Measurements from ENCODE around the gene GBF1.
"Not testable (repeated sequence)": the region's sequence is repeated elsewhere in the genome, so short reads cannot be mapped to it uniquely, and the experiment has no call there.

Gene GBF1

DNA sequence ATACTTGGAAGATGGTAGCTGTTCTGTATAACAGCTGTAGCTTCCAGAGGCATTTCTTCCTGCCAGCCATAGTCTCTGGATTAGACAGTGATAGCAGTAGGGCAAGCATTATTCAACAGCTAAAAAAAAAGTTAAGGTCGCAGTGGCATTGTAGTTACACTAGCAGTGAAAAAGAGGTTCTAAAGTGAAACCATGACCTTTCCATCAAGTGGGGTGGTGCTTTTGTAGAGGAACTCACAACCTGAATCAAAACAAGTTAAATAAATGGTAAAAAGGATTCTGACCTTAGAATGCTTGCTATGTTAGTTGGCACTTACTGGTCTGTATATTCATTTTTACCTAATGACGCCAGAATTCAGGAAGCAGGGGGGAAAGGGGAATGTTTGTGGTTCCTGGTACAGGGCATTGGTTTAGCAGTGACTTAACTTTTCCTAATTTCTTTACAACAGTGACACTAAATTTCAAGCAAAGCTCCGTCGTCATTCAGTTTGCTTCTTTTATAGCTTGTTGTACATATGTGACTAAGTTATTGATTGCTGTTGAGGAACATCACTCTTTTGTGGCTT is 55.0 kb downstream of the GBF1 start:
- DNase-seq = no peak

DNA sequence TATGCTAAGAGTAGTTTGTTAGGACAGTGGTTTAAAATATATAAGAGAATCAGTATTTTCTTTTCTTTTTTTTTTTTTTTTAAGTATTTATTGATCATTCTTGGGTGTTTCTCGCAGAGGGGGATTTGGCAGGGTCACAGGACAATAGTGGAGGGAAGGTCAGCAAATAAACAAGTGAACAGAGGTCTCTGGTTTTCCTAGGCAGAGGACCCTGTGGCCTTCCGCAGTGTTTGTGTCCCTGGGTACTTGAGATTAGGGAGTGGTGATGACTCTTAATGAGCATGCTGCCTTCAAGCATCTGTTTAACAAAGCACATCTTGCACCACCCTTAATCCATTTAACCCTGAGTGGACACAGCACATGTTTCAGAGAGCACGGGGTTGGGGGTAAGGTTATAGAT is 55.6 kb downstream of the GBF1 start:
- not testable (repeated sequence) for DNase-seq

DNA sequence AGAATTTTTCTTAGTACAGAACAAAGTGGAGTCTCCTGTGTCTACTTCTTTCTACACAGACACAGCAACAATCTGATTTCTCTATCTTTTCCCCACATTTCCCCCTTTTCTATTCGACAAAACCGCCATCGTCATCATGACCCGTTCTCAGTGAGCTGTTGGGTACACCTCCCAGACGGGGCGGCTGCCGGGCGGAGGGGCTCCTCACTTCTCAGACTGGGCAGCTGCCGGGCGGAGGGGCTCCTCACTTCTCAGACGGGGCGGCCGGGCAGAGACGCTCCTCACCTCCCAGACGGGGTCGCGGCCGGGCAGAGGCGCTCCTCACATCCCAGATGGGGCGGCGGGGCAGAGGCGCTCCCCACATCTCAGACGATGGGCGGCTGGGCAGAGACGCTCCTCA is 56.0 kb downstream of the GBF1 start:
- DNase-seq = not testable (repeated sequence)

DNA sequence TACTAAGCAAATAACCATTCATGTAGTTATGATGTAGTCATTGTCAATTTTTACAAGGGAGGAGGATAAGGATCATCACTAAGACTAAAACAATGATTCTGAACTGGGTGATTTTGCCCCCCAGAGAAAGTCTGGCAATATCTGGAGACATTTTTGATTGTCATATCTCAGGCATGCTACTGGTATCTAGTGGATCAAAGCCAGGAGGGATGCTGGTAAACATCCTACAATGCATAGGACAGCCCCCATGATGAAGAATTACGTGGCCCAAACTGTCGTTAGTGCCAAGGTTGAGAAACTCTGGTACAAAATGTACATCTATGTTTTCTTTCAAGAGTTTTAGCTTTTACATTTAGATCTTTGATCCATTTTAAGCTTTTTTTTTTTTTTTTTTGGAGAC is 57.3 kb downstream of the GBF1 start:
- no peak for DNase-seq

DNA sequence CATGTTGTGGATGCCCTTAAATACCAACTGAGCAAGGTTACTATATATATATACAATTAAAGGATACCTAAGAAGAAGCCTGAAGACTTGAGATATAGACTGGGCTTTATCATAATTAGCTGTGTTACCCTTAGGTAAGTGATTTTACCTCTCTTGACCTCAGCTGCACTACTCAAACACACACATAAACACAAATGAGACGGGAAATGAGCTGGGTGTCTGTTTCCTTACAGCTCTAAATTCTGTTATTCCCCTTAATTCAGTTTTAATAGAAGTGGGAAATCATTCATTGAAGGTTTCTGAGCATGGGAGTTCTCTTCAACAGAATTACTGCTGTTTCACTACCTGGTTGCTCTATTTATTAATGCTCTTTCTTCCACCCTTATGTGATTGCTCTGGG is 60.7 kb downstream of the GBF1 start:
- no peak for DNase-seq

DNA sequence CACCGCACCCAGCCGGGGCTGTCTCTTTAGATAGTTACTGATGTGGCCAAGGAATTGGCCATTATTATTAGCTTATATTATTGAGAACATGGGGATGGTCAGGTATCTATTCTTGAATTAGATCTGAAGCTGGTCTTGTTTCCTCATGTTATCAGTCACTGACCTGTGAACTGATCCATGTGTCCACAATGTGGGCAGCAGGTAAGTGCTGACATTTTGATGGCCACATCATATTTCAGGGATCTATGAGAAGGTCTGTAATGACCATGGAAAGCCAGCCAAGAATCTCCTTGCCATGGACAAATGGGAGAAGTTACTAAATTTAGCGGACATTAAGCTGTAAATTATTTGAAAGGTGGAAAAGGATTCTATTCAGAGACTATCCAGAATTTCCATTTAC is 61.4 kb downstream of the GBF1 start:
- no peak for DNase-seq

DNA sequence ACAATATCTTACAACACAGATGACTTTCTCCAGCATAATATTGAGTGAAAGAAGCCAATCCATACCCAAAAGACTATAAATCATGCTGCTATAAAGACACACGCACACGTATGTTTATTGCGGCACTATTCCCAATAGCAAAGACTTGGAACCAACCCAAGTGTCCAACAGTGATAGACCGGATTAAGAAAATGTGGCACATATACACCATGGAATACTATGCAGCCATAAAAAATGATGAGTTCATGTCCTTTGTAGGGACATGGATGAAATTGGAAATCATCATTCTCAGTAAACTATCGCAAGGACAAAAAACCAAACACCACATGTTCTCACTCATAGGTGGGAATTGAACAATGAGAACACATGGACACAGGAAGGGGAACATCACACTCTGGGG is 63.0 kb downstream of the GBF1 start:
- not testable (repeated sequence) for DNase-seq

DNA sequence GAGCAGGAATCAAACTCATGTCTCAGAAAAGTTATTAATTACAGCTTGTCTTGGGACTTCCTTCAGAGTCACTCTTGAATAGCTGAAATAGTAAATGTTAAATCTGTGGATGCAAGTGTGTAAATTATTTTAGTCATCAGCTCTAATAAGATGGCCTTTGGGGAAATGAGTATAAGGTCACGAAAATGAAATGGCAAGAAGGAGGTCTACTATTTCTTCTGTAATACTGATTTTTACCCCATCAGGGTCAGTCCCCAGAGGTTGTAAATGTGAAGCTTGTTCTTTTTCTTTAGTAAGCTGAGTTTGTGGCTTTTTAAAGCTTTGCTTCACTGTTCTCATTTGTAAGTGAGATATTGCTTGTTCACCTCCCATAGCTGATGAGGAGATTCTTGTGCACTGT is 63.9 kb downstream of the GBF1 start:
- no peak for DNase-seq

DNA sequence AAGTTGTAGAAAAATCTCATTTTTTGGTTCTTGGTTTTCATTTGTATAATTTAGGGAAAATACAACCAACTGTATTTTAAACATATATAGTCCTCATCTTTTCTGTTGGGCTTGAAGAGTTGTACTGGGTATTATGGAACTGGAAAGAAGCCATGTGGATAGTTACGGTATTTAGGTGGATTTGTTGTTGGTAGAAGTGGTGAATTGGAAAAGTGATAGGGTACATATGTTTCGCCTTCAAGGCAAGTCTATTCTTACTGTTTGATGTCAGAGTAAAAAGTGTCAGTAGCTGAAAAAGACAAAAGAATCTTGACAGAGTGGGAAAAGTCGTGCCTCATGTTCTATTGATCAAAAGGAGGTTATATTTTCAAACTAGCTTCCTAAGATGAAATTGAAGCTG is 64.6 kb downstream of the GBF1 start:
- DNase-seq = no peak

DNA sequence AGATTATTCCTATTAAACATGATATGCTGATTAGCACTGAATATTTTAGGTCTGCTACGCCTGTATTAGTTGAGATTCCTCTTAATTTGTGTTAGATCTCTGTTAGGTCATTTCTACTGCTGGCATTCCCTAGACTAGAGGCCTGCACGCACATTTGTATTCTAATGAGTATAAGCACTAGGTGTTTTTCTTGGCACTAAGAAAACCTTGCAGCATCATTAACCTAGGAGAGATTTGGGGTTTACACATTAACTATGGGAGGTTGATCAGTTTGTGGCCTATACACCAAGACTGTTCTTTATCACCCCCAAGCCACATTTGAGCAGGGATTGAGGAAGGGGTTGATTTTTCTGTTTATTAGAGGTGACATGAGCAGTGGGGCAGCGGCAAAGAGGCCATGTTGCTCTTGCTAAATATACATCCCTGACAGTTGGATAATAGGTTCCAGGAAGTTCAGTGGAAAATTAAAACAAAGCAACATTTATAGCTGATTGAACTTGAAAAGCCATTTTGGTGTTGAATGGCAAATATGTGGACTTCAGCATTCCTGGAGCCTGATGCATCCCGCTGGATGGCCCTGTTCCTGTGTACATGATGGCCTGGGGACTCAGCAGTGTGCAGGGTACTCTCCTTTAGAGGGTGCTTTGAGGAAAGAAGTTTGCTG is 65.2 kb downstream of the GBF1 start:
- no peak for DNase-seq

DNA sequence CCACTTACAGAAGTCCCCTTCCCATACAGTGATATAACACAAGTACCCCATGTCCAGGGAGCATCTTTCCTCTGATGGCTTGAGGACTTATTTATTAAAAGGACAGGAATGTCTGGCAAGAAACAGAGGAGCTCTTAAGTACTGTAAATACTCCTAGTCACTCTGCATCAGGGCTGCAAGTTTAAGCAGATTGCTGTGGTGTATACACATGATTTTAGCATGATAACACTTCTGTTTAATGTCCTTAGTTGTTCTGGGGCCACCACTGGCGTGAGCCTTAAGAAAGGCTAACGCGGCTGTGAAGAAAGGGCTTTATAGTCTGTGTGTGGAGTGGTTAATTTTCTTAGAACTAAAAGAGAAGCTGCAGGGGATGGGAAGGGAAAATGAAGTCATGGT is 65.7 kb downstream of the GBF1 start:
- DNase-seq = no peak

DNA sequence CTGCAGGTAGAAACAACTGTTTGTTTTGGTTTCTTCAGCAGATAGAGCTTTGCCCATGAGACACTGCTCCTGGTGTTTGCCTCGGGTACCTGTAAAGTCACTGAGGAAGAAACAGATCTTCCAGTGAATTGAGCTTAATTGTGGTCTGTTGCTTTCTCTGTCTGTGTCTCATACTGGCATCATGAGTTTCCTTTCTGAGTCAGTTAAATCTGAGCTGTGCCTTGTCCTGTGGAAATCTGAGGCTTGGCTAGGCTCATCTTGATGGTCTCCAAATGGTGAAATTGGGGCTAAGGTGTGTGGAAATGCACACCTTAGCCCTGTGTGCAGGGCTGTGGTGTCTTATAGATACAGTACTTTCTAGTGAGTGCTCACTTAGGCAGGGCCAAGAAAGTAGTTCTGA is 67.4 kb downstream of the GBF1 start:
- no peak for DNase-seq

DNA sequence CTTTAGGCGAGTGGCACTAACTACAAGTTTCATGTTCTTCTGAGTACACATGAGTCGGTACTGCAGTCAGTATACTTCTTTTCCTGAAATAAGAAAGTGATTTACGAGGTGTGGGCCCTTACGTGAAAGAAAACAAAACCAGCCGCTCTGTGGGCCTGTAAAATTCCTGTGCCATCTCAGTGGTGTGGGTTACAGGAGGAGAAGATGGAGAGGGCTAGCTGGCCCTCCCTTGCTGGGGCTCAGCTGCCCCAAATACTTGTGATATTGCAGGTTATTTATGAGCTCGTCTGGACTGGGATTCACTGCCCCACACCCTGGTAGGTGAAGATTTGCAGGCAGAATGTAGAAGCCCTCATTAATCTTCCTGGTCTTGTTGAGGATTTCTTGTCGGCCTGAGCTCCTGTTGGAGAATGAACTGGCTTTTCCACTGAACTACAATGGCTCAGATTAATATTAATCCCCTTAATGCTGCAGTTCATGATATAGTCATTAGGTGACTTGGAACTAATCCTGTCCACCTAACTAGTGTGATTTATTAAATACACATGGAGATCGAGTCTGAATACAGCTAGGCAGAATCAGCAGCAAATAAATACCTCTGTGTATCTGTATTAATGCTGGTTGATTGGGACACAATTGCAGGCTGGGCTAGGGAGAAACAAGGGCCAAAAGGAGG is 68.0 kb downstream of the GBF1 start:
- no peak for DNase-seq

DNA sequence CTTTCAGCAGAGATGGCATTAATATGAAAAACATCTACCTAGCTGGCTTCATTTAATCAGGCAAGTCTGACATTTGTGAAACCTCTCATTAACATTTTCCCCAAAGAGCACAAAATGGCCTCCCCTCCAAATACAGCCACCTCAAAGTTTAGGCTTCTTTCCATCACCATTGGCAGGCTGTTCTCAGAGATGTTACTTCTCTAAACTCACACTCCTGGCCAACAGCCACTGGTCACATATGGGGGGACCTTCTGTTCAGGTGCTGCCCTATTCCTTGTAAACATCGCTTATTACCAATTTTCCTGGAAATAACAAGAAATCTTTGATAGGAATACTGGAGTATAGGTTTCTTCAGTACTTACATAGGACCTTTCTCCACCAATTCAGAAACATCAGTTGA is 69.5 kb downstream of the GBF1 start:
- no peak for DNase-seq

DNA sequence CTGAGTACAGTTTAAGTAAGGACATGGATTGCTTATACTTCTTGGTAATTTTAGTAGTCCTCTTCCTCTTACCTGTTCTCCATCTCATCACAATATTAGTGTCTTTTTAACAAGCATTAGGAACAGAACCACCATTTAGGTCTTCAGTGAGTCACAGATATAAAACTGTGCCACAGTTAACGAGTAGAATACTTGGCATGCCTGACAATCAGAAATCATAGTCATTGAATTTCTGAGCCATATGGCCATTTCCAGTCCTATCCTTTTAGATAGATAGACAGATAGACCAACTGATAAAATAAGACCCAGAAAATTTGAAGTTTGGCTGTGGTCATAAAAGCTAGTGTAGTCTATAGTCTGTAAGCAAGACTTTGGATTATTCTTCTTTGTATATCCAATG is 71.1 kb downstream of the GBF1 start:
- DNase-seq = no peak

DNA sequence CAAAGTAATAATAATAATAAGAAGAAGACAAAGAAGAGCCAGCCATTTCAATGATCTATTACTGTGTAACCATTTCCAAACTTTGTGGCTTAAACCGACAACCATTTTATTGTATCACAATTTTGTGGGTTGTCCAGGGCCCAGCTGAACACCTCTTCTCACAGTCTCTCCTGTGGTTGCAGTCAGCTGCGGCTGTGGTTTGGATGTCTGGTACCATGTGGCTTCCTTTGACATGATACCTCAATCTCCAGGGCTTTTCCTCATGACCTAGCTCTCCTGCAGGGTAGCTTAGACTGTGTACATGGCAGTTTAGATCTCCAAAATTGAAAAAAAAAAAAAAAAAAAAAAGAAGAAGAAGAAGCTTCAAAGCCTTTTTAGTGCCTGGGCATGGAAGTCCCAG is 77.6 kb downstream of the GBF1 start:
- DNase-seq = no peak

DNA sequence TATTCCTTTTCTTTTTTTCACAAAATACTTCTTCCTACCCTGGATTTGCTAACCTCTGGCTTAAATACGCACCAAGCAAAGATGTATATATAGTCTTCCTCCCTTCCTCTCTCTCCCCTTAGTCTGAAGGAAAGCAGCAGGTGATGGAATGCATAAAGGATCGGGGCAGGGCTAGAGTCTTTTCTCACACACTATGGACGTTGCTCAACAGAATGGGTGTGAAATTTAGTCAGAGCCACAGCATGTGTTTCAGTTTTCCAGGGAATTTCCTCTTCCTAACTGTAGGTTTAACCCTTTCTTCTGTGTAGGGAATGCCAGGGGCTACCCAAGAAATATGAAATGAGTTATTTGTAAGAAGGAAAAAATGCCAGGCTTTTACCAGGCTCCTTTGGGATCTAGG is 78.7 kb downstream of the GBF1 start:
- DNase-seq = no peak

DNA sequence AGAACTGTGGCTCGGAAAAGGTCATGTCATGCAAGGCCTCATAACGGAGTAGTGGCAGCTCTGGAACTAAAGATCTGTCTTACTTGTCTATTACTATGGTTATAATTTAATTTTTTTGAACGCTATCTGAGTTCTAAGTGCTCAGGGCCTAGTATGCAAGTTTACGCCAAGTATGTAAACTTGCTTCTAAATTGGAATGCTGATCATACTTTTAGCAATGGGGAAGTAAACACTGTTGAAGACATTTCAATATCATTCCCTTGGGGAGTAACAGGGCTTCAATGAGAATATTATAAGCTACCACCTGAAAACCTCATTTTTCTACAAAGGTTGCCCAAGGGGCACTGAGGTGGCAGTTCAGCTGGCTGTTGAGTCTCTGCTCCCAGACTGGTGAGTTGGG is 80.7 kb downstream of the GBF1 start:
- DNase-seq = no peak

DNA sequence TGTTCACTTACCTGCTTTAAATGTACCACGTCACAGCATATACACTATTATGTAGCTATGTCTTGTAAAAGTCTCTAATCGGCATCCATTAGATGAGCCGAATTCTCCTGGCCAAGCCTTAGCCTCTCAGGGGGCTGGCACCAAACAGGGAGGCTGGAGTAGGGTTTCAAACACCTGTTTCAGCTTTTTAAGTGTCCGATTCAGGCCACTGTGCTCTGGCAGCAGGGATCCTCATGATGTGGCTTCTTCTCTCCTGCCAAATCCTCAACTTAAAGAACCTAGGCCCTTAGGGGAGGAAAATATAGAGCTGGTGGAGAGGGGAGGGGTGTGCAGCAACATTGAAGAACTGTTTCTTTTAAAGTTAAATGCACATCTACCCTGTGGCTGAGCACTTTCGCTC is 81.7 kb downstream of the GBF1 start:
- DNase-seq = no peak

DNA sequence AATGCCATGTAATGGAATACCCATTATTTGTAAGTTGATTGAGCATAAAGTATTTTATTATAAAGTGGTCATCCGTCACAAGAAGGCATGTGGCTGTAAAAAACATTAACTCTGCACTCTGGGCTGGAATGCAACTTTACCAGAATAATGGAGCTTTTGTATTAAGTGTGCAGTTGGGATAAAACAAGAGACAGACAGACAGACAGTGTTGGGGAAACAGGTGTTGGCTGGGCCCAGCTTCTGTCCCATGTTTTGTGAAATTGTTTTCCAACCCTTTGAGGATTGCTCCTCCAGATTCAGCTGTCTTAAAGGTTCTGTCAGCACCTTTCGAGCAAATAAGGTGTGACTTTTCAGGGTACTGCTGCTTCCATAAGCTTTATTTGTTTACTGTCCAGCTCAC is 82.3 kb downstream of the GBF1 start:
- DNase-seq = no peak

DNA sequence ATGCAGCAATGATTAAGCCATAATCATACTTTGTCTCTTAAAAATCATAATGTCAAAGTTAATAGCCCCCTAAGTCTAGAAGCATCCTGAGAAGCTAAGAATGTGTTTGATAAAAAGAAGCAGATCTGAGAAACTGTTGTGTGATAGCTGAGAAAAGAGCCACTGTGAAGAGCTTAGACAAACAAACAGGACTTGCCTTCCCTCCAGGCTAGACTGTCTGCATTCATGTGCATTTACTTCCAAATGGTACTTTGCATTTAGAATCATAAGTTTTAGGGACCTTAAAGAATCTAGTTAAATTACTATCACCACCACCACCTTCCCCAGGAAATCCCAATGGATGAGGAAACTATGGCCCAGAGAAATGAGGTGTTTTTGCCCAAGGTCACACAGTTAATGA is 87.4 kb downstream of the GBF1 start:
- DNase-seq = no peak

DNA sequence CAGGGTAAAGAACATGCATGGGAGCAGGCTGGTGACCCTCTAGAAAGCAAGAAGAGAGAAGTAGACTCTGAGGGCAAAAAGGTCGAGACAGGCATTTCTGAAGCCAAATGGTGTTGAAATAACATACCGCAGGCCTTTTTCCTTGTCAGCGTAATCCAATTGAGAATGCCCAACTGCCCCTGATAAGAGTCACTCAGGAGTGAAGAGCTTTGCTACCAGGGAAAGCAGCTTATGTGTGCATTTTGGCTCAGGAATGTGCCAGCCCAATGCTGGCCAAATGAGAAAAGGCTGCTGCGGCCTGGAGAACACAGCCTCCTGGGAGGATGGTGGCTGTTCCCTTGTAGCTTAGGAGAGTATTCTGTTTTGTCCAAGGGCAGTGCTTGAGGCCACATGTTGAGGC is 88.8 kb downstream of the GBF1 start:
- no peak for DNase-seq

DNA sequence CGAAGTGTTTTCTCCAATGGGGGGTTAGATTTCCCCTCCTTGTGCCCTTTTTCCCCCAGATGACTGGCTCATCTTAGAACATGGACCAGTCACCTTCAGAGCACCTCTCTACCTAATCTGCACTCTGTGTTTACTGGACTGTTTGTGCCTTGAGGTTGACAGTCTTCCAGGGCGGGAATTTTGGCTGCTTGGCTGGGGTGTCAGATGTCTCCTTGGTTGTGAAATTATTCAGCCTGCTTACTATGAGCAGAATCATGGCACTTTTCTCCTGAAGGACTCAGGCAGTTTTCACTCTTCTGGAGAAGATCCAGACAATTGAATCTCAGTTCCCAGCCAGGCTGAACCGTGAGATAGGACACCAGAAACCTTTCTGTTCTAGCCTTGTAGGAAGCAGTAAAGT is 89.9 kb downstream of the GBF1 start:
- no peak for DNase-seq

Data from amygdala (tissue), 56 donors.